HG03025 (cell line): ENCODE results near the gene NYAP2.

Experiments
- ATAC-seq: cut with Tn5 transposase; IDR thresholded peaks from one replicate; pipeline ENCODE4 v1.9.1; 2021; ENCODE audit warnings: mild to moderate bottlenecking, moderate library complexity; ENCODE audit not compliant: unreplicated experiment, low FRiP score

Gene NYAP2

DNA sequence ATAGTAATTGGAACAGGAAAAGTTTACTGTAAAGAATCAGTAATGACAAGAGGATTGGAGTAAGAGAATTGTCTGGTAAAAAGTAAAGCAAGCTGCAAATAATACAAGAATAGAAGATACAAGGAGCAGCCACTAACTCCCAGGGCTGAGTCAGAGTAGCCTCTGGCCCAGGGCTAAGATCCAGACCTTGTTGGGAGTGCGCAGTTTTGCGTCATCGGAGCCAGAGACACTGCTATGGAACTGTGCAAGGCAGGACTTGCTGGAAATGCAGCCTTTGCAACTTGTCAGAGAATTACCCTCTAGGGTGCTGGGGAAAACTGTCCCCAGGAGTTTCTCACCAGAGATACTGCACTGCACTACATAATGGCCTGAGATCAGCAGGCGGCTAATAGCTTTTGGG lies 135.2 kb downstream of the NYAP2 start:
- no peak for ATAC-seq

DNA sequence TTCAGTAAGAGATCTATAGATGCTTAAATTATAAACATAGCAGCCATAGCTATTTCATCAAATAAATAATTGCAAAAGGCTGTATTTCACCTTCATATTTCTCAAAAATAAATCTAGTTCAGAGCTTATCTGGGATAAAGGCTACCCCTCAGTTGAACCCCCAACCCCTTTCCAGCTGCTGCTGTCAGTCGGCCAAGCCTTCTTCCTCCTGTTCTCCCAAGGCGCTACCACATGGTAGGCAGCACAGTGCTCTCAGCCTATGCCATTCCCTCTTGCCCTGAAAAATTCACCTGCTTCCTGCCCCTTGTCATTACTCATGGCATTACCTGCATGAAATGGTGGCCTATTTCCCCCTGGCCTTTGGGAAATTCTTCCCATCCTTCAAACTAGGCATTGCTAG lies 136.5 kb downstream of the NYAP2 start:
- ATAC-seq = no peak

DNA sequence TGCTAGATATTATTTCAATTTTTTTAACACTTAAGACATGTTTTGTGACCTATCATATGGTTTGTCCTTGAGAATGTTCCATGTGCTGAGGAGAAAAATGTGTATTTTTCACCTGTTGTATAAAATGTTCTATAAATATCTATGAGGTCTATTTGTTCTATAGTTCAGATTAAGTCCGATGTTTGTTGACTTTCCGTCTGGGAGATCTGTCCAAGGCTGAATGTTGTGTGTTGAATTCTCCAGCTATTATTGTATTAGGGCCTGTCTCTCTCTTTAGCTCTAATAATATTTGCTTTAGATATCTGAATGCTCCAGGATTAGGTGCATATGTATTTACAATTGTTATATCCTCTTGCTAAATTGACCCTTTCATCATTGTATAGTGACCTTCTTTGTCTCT lies 144.1 kb downstream of the NYAP2 start:
- no peak for ATAC-seq

DNA sequence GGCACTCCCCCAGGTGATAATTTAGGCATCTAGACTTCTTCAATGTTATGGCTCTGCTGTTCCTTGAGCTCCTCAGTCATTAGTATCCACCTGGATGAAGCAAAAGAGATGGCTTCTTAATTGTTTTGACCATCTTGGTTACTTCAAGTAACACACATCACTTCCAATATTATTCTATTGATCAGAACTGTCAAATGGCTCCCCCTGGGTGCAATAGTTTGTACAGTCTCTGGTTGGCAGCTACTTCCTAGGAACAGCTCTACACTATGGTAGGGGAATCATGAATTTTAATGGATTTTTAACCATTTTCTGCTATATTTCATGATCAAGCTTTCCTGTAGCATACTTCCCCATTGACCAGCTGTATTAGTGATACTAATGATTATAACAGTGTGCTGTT lies 157.0 kb downstream of the NYAP2 start:
- no peak for ATAC-seq

DNA sequence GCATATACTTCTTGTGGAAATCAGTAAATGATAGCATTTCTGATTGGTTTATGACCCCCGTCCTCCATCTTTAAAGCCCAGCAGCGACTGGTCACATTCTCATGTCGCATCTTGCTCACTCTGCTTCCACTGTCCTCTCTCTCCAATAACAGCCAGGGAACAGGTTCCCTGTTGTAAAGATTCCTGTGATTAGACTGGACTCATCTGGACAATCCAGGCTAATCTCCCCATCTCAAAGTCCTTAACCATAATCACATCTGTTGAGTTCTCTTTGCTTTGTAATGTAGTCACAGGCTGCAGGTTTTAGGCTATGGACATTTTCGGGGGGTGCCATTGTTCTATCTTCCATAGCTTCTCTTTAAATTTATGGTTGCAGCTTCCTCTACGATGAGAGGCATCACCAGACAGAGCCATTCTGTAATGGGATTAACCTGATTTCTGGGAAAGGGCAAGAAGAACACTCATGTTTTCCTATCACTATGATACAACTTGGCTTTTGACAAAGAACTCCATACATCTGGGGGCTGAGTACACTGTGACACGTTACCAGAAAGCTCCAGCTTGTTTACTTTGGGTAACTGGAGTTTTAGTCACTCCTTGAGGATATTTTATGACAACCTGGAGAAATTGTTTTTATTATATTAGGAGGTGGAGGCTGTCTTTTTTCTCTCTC lies 159.0 kb downstream of the NYAP2 start:
- no peak for ATAC-seq

DNA sequence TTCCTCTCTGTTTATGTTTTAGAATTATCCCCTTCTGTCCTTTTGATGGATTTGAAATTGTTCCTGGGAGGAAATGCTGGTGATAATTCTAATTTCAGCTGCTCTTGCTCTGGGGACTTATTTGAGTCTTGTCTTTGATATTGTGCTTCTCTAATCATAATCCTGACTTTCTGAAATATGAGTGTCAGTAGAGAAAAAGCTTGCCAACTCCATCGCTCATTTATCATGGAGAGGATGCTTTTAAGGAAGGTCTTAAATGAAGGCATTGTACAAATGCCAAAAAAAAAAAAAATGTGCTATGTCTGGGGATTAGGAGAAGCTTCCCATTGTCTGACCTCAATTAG lies 159.5 kb downstream of the NYAP2 start:
- ATAC-seq = no peak

DNA sequence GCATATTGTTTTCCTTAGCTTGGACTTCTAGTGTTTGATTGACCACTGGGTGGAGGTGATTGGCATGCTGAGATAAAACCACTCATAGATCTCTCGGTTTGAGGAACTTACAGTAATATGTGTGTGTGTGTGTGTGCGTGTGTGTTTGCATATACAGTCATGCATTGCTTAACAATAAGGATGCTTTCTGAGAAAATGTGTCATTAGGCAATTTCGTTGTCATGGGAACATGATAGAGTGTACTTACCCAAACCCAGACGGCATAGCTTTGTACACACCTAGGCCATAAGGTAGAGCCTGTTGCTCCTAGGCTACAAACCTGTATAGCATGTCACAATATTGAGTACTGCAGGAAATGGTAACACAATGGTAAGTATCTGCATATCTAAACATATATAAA lies 167.3 kb downstream of the NYAP2 start:
- ATAC-seq = no peak

DNA sequence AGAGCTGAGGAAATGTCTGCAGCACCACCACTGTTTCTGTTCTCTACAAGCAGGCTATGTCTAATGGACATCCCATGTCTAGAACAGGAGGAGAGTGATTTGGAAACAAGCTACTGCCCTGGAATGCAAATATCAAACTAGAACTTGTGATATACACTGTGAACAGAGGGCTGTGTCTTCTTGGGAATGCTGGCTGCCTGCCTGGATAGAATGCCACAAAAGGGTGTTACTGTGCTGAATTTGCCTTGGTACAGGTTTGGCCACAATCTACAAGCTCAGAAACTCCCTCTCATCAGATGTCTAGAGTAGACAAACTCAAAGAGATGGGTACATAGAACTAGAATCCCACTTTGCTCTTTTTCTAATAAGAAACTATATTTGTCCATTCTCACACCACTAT lies 170.5 kb downstream of the NYAP2 start:
- no peak for ATAC-seq

DNA sequence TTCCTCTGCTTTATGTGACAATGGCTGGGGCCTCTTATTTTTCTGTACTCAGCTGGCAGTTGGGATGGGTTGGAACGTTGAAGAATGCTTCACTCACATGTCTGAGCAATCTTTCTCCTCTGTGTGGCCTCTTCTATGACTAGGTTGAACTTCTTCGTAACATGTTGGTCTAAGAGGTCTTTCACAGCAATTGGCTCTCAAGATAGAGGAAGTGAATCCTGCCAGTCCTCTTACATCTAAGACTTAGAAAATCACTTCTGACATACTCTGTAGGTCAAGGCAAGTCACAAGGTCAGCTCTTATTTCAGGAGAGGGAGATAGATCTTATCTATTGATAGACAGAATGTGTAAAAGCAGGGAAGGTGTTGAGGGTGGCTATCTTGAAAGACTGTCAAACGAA lies 174.1 kb downstream of the NYAP2 start:
- ATAC-seq = no peak

DNA sequence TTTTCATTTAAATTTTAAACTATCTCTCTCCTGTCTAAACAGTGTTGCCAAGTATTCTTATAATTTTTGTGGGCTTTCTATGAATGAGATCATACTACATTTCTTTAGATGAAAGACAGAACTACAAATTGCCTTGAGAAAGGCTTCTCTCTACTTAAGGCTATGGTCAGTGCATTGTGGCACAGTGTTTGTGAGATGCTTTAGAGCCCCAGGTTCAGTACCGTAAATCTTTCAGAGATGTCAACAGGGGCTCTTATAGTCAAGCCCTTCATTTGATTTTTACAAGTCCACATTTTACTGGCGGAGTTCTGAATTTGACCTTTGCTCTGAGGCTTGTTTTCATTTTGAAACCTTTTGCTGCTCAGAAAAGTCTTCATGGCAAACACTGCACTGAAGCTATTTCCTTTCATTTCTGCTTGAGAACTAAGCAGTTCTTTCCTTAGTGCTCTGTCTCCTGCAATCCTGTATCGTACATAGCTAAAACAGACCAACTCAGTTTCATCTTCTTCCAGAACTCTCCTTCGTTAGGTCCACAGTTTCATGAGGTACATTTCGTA lies 175.2 kb downstream of the NYAP2 start:
- no peak for ATAC-seq

DNA sequence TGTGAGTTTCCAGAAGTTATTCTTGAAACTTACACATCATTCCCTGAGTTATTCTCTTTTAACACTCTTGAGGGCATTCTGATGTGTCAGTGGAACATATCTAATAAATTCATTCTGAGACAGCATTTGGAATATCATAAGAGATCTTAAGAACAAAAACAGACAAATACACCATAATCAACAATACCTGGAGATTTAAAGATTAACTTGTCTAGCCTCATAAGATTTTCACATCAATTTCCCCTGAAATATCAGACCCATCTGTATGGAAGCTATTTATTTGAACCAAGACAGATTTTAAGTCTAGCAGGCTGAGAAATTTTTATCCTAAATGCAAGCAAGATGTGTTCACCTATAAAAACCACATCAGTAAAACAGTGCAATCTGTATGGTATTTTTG lies 181.6 kb downstream of the NYAP2 start:
- ATAC-seq = no peak

DNA sequence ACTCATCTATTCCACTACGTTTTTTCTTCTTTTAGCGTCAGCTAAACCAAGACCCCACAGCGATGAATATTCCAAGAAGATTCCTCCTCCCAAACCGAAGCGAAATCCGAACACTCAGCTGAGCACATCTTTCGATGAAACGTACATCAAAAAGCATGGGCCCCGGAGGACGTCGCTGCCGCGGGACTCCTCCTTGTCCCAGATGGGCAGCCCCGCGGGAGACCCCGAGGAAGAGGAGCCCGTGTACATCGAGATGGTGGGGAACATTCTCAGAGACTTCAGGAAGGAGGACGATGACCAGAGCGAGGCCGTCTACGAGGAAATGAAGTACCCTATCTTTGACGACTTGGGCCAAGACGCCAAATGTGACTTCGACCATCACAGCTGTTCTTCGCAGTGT lies 182.4 kb downstream of the NYAP2 start:
- ATAC-seq = no peak

DNA sequence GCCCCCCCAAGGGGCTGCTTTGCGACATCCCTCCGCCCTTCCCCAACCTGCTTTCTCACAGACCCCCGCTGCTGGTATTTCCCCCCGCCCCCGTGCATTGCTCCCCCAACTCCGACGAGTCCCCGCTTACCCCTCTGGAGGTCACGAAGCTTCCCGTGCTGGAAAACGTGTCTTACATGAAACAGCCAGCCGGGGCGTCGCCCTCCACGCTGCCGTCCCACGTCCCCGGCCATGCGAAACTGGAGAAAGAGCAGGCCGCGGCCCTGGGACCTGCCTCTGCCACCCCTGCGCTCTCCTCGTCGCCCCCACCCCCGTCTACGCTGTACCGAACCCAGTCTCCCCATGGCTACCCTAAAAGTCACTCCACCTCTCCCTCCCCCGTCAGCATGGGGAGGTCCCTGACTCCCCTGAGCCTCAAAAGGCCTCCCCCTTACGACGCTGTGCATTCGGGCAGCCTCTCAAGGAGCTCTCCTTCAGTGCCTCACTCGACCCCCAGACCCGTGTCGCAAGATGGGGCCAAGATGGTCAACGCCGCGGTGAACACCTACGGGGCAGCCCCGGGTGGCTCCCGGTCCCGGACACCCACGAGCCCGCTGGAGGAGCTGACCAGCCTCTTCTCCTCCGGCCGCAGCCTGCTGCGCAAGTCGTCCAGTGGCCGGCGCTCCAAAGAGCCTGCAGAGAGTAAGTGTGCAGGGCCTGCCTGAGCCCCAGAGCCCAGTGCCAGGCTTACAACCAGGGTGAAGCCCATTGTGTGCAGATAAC lies 183.0 kb downstream of the NYAP2 start:
- no peak for ATAC-seq

DNA sequence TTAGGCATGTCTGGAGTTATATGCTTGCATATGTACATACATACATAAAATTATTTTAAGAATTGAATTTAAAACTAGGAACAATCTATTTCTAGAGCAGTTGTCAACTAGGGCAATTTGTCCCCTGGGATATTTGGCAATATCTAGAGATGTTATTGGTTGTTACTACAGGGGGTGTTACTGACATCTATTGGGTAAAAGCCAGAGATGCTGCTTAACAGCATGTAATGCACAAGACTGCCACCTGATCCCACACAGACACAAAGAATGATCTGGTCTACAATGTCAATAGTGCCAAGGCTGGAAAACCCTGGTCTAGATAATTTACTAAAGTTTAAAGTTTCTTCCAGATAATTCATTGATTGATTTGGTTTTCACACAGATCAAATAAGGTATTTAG lies 185.3 kb downstream of the NYAP2 start:
- no peak for ATAC-seq

DNA sequence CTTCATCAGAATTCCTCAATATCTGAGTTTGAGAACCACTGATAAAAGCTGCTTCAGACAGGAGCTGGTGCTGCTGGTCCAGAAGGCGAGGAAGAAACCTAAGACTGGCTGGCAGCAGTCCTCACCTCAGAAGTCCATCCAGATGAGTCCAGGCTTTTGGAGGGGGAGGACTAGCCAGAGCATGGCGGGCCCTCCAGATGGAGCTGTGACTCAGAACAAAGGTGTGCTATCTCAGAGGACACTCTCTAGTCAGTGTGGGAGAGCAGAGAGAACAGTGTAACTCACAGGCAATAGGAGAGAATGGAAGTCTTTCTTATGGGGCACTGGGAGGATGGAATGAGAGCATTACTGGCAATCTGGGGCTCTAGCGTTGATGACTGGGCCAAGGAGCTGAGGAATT lies 191.4 kb downstream of the NYAP2 start:
- ATAC-seq = no peak

DNA sequence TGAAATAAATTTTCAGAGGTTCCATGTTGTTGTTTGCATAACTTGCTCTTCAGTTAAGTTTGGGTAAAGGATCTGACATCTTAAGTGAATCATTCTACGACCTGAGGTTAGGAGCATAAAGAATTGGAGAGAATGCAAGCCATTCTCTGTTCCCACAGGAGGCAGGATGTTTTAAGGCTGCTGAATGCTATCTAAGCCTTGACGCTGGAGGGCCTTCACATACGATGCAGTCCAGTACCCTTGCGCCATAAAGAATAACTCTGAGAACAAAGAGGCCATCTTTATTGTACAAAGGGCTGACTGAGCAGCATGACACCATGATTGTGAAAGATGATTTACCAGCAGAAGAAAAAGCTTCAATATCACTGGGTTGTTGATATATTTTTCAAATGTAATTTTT lies 198.4 kb downstream of the NYAP2 start:
- no peak for ATAC-seq

DNA sequence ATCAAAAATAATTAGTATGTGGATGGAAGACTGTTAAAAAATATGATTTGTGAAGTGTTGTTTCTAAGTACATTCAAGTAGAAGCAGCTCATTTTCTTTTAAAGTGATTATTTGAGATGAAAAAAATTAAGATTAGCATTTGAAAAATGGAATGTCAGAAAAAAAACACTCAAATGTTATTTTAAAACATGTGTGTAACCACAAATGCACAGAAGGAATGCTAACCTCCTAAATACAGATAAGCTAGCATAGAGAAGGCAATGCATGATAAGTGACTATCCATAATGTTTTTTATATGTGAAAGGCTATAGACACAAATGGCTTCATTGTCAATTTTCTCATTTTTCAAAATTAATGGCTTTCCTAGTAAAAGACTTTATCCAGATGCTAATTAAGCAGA lies 198.9 kb downstream of the NYAP2 start:
- no peak for ATAC-seq

DNA sequence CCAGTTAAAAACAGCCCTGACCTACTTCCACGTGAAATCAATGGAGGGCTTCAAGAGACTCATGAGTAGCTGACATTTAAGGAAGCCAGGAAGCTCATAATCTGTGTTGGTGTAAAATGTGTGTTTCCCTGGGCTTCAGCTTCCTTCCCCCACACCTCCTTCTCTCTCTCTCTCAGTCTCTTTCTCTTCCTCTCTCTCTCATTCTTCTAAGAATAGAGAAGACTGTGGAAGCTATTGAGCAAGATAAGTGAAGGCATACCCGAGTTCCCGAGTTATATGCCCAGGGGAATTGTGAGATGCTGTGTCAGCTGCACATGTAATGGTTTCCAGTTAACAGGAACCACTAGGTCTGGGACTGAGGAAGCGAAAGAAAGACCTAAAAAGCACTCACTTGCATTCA lies 199.4 kb downstream of the NYAP2 start:
- no peak for ATAC-seq

DNA sequence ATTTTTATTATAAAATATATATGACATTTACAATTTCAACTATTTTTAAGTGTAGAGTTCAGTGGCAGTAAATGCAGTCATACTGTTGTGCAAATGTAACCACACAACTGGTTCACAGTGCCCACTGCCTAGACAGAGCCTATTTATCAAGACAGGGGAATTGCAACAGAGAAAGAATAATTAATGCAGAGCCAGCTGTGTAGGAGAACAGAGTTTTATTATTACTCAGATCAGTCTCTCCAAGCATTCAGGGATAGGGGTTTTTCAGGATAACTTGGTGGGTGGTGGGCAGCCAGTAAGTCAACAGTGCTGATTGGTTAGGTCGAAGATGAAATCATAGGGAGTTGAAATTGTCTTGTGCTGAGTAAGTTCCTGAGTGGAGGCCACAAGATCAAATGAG lies 200.3 kb downstream of the NYAP2 start:
- ATAC-seq = no peak

DNA sequence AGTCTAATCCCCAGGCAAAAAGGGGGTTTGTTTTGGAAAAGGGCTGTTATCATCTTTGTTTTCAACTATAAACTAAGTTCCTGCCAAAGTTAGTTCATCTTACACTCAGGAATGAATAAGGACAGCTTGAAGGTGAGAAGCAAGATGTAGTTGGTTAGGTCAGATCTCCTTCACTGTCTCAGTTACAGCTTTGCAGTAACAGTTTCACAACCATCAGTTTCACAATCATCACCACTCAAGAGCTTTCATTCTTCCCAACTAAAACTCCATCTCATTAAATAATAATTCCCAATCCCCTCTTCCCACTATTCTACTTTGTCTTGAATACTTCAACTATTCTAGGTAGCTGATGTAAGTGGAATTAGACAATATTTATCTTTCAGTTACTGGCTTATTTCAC lies 200.9 kb downstream of the NYAP2 start:
- peak; percentile 76 for ATAC-seq

DNA sequence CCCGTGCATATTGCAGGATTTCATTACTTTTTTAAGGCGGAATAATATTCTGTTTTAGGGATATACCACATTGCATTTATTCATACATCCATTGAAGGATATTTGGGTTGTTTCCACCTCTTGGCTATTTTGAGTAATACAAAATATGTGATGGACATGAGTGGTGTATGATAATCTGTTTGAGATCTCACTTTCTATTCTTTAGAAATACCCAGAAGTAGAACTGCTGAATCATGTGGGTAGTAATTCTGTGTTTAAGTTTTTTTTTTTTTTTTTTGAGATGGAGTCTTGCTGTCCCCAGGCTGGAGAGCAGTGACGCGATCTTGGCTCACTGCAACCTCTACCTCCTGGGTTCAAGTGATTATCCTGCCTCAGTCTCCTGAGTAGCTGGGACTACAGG lies 201.4 kb downstream of the NYAP2 start:
- ATAC-seq = peak; percentile 77

DNA sequence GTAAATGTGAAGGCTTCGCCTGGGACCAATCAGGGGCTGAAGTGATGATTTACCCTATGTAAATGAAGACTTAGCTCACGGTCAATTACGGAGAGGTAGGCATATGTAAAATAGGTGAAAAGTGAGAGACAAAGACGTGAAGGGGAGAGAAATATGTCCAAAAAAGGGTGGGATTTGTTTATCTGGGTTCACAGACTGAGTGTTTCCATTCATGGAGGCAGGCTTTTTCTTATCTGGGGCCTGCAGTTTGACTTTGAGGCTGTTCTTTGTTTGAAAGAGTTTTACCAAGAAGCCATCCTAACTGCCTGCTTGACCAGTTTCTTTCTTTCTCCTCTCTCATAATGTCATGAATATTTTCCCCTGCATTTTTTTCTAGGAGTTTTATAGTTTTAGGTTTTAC lies 202.7 kb downstream of the NYAP2 start:
- ATAC-seq = no peak
